Hypothalamus (tissue), 51 donors: ENCODE results near the gene PLEKHH1.
"Not testable (repeated sequence)": the region's sequence is repeated elsewhere in the genome, so short reads cannot be mapped to it uniquely, and the experiment has no call there.

Source experiments
- DNase-seq, 51 donors: peaks; one replicate each; lab custom pipeline; 2025; lab: John Stamatoyannopoulos, UW

PLEKHH1 gene

GRCh38 chr14:67528276-67528675 lies 4.8 kb upstream of the PLEKHH1 start:
- DNase-seq: no peak

GRCh38 chr14:67529947-67530935 lies 2.8 kb upstream of the PLEKHH1 start:
- no peak for DNase-seq

- DNase-seq: no peak
Observed at GRCh38 chr14:67532606-67532997, 488 bp upstream of the PLEKHH1 start.

- peak in 6 of 51 donors; percentile 24 to 69 (median 51) for DNase-seq
Observed at GRCh38 chr14:67533754-67534085, 630 bp downstream of the PLEKHH1 start.

- peak in 8 of 51 donors; percentile 11 to 47 (median 26) for DNase-seq
Observed at GRCh38 chr14:67536087-67536486, 3.0 kb downstream of the PLEKHH1 start.

- DNase-seq: no peak
Observed at GRCh38 chr14:67537736-67538135, 4.6 kb downstream of the PLEKHH1 start.

GRCh38 chr14:67538501-67538900 lies 5.4 kb downstream of the PLEKHH1 start:
- DNase-seq: peak in 2 of 51 donors; percentile 15 to 44

GRCh38 chr14:67539116-67539515 lies 6.0 kb downstream of the PLEKHH1 start:
- DNase-seq: peak in 38 of 51 donors; percentile 2 to 91 (median 48)

- no peak for DNase-seq
Observed at GRCh38 chr14:67541448-67542387, 8.6 kb downstream of the PLEKHH1 start.

- DNase-seq: not testable (repeated sequence)
Observed at GRCh38 chr14:67542620-67543019, 9.5 kb downstream of the PLEKHH1 start.

GRCh38 chr14:67544590-67544989 lies 11.5 kb downstream of the PLEKHH1 start:
- DNase-seq: no peak

- DNase-seq: no peak
Observed at GRCh38 chr14:67547224-67547780, 14.2 kb downstream of the PLEKHH1 start.

GRCh38 chr14:67549734-67550133 lies 16.6 kb downstream of the PLEKHH1 start:
- DNase-seq: no peak

- no peak for DNase-seq
Observed at GRCh38 chr14:67551123-67551522, 18.0 kb downstream of the PLEKHH1 start.

- DNase-seq: no peak
Observed at GRCh38 chr14:67551940-67552339, 18.9 kb downstream of the PLEKHH1 start.

GRCh38 chr14:67553547-67553946 lies 20.5 kb downstream of the PLEKHH1 start:
- no peak for DNase-seq

GRCh38 chr14:67554341-67554740 lies 21.3 kb downstream of the PLEKHH1 start:
- DNase-seq: no peak

GRCh38 chr14:67555518-67556090 lies 22.5 kb downstream of the PLEKHH1 start:
- DNase-seq: no peak

- no peak for DNase-seq
Observed at GRCh38 chr14:67556671-67557070, 23.6 kb downstream of the PLEKHH1 start.

GRCh38 chr14:67557118-67557517 lies 24.0 kb downstream of the PLEKHH1 start:
- no peak for DNase-seq

GRCh38 chr14:67557656-67558055 lies 24.6 kb downstream of the PLEKHH1 start:
- DNase-seq: no peak
